ENCODE data around the gene STAU1.

Gene STAU1

GRCh38 chr20:49215232-49215631 lies 27.1 kb upstream of the STAU1 start:
- no peak overlapping the region for H3K27ac ChIP-seq
- TF ChIP-seq CTCF (IDR thresholded peaks at IDR 0.05) (no peak), ZFX (IDR thresholded peaks at IDR 0.05; ENCODE audit: borderline replicate concordance) (no peak)

- TF ChIP-seq CTCF (IDR thresholded peaks at IDR 0.05) (no peak), ZFX (IDR thresholded peaks at IDR 0.05; ENCODE audit: borderline replicate concordance) (no peak)
- no peak overlapping the region for H3K27ac ChIP-seq
Measured at GRCh38 chr20:49214571-49214970, 26.4 kb upstream of the STAU1 start.

GRCh38 chr20:49210757-49211110 lies 22.6 kb upstream of the STAU1 start:
- no peak overlapping the region for H3K27ac ChIP-seq
- TF ChIP-seq ZFX (IDR thresholded peaks at IDR 0.05; ENCODE audit: borderline replicate concordance) (no peak), CTCF (IDR thresholded peaks at IDR 0.05) (no peak)

- H3K27ac ChIP-seq: no peak overlapping the region
- TF ChIP-seq CTCF (IDR thresholded peaks at IDR 0.05): no peak
- no peak for TF ChIP-seq ZFX (IDR thresholded peaks at IDR 0.05; ENCODE audit: borderline replicate concordance)
Measured at GRCh38 chr20:49210101-49210756, 22.1 kb upstream of the STAU1 start.

GRCh38 chr20:49207076-49207475 lies 18.9 kb upstream of the STAU1 start:
- H3K27ac ChIP-seq: no peak overlapping the region
- TF ChIP-seq ZFX (IDR thresholded peaks at IDR 0.05; ENCODE audit: borderline replicate concordance) (no peak), CTCF (IDR thresholded peaks at IDR 0.05) (peak; percentile 25; the same call in 1 of the 2 replicates)

- TF ChIP-seq ZFX (IDR thresholded peaks at IDR 0.05; ENCODE audit: borderline replicate concordance): no peak
- no peak for TF ChIP-seq CTCF (IDR thresholded peaks at IDR 0.05)
- no peak overlapping the region for H3K27ac ChIP-seq
Measured at GRCh38 chr20:49203746-49204145, 15.6 kb upstream of the STAU1 start.

- TF ChIP-seq CTCF (IDR thresholded peaks at IDR 0.05) (no peak), ZFX (IDR thresholded peaks at IDR 0.05; ENCODE audit: borderline replicate concordance) (no peak)
- H3K27ac ChIP-seq: no peak overlapping the region
Measured at GRCh38 chr20:49203011-49203410, 14.9 kb upstream of the STAU1 start.

All from 22Rv1 (cell line).